GM12874 (cell line): ENCODE data around the gene MOGAT3.

ENCODE experiments used
- CTCF ChIP-seq: IDR thresholded peaks from 2 replicates; pipeline ENCODE4 v1.5.1; 2011; ENCODE audit warnings: low read depth, mild to moderate bottlenecking, control low read depth, low read length, moderate library complexity; ENCODE audit not compliant: insufficient read depth

MOGAT3 gene

DNA sequence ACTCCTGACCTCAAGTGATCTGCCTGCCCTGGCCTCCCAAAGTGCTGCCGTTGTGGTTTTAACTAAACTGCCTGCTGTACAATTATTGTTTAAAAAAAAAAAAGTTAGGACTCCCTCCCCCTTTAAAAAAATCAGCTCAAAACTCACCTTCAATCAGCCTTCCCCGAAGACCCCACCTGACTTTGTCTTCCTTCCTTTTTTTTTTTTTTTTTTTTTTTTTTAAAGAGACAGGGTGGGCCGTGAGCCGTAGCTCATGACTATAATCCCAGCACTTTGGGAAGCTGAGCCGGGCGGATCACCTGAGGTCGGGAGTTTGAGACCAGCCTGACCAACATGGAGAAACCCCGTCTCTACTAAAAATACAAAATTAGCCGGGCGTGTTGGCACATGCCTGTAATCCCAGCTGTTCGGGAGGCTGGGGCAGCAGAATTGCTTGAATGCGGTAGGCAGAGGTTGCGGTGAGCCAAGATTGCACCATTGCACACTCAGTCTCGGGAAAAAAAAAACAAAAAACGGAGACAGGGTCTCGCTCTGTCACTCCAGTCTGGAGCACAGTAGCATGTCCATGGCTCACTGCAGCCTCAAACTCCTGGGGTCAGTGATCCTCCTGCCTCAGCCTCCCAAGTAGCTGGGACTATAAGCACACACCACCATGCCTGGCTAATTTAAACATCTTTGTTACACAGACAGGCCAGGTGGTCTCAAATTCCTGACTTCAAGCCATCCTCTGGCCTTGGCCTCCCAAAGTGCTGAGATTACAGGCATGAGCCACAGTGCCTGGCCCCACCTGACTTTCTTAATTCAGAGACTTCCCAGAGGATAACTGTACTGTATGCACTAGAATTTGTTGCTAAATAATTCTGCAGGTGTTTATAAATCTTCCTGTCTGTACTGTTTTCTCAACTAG is 40.9 kb upstream of the MOGAT3 start:
- no peak for TF ChIP-seq CTCF

- TF ChIP-seq CTCF = no peak
Measured at GRCh38 chr7:101241015-101241363, 40.2 kb upstream of the MOGAT3 start.

DNA sequence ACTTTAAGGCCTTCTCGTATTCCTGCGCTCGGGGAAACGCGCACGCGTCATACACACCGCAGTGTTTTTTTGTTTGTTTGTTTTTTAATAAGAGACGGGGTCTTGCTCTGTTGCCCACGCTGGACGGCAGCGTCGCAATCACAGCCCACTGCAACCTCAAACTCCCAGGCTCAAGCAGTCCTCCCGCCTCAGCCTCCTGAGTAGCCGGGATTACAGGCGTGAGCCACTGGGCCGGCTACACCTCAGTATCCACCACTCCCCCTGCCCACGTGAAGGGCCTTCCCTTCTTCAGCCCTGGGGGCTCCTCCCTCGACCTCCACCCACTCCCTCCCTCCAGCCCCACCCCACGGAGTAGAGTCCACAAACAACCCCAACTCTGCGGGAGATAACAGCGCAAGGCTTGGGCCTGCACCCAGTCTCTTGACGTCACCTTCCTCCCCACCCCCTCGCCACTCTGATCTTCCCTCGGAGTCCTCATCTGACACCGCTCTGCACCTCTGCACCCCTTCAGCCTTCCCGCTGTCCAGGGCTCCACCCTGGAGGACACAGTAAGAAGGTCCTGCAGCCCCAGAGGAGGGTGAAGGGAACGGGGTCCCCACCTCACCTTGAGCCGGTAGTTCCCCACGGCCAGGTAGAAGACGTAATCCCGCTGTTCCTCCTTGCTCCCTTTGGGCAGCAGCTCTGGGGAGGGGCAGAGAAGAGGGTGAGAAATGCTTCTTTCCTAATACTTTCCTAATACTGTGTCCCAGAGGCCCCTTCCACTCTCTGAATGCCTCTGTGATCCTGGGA is 39.6 kb upstream of the MOGAT3 start:
- no peak for TF ChIP-seq CTCF

- TF ChIP-seq CTCF = no peak
Measured at GRCh38 chr7:101239951-101240220, 39.0 kb upstream of the MOGAT3 start.

DNA sequence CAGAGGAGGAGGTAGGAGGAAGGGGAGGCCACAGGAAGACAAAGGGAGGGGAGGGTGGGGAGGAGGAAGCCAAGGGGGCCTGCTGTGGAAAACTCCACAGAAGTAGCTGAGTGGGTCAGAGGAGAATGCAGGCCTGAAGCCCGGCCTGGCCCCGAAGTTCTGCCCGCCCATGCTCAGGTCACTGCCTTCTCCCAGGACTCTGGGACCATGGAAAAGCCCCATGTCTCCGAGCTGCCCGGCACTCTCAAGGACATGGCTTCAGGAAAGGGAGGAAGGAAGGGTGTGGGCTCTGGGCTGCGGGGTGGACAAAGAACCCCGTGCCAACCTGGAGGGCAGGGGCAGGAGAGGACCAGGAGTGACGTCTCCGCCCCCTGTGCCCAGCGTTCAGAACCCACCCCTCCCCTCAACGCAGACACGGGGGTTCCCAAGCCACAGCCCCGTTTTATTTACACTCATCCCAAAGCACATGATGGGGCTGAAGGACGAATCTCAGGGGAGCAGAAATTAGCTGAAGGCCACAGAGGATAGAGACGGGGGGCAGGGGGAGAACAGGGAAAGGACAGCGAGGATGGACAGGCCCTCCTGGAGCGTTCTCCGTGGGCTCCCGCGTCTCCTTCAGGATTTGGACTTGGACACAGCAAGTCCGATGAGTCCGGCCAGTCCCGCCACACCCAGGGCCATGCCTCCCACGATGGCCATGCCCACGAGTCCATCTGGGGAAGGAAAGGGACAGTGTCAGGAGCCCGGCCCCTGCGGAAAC is 38.5 kb upstream of the MOGAT3 start:
- TF ChIP-seq CTCF = no peak

DNA sequence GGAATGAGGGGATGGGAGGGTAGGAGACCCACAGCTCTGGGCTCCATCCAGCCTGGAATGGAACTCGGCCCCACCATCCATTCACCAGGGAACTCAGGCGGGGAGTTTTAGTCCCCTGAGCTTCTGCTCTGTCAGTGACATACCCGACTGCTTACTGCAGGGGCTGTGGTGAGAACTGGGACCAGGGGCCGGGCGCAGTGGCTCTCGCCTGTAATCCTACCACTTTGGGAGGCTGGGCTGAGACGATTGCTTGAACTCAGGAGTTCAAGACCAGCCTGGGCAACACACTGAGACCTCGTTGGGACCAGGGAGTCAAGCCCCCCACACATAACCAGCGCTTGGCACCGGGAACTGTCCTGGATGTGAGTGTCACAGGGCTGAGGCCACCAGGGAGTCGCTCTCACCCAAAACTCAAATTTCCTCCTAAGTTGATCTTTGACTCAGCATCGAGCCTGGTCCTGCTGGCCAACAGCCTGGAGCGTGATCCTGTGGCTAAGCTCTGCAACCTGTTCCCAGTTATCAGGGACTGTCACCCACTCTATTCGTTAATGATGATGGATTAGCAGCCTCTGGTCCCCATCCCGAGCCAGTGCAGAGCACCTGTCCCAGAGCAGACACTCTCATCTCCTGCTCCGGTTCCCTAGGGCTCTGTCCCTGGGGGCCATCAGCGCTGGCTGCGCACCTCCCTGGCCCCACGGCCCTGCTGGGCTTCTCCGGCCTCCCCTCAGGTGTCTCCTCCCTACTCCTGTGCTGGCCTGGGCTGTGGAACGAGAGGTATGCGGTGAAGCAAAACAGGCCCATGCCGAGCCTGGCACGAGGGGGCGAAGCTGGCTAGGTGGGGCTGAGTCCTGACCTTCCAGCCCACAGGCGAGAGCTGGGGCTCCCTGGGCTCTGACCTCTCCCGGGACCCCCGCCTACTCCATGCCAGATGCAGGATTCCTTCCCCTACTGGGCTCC is 37.7 kb upstream of the MOGAT3 start:
- TF ChIP-seq CTCF = no peak
